Measurements from ENCODE around the gene TBKBP1. TPM values are rescaled to one million over a fixed set of nuclear protein-coding genes. Genes with fewer than 3 reads are reported as not detected.
A peak's percentile ranks its signal among the peaks of the same experiment; 100 is the strongest.

TBKBP1 gene
- total RNA-seq, 2 experiments from 2014 or later = 8.0 to 8.9 TPM

GRCh38 chr17:47695429-47696376 lies 1.7 kb downstream of the TBKBP1 start:
- H3K27me3 Mint-ChIP-seq = peaks cover 6% of the 10 kb centered on the region
- H3K27ac Mint-ChIP-seq = no peak overlapping the region
- H3K4me1 Mint-ChIP-seq = peaks cover 30% of the 10 kb centered on the region
- no peaks in the 10 kb centered on the region for H3K9me3 Mint-ChIP-seq
- DNase-seq (peak; percentile 35), ATAC-seq (ENCODE audit: low read depth) (no peak)
- POLR2A ChIA-PET = interaction anchor here (0.6 to 3.9 kb wide), 3 partner anchors 37 to 216 kb away, joined by 3 to 19 read pairs (median 4); partner anchors contain the start of gene TBX21
- peak overlapping the region; percentile 87 for H3K4me3 Mint-ChIP-seq
- H3K36me3 Mint-ChIP-seq = no peaks in the 10 kb centered on the region

- peaks cover 37% of the 10 kb centered on the region for H3K4me1 Mint-ChIP-seq
- no peak for ATAC-seq (ENCODE audit: low read depth)
- no peaks in the 10 kb centered on the region for H3K36me3 Mint-ChIP-seq
- DNase-seq = peak; percentile 40
- H3K4me3 Mint-ChIP-seq = no peak overlapping the region
- POLR2A ChIA-PET = interaction anchor here (0.7 to 1.3 kb wide), 4 partner anchors 36 to 41 kb away, joined by 3 to 7 read pairs (median 4); partner anchors contain the start of gene TBX21
- peaks cover 6% of the 10 kb centered on the region for H3K27me3 Mint-ChIP-seq
- peak overlapping the region; percentile 28 for H3K27ac Mint-ChIP-seq
- no peaks in the 10 kb centered on the region for H3K9me3 Mint-ChIP-seq
Observed at GRCh38 chr17:47696717-47697642, 3.0 kb downstream of the TBKBP1 start.

GRCh38 chr17:47697906-47698711 lies 4.1 kb downstream of the TBKBP1 start:
- ATAC-seq (ENCODE audit: low read depth) (no peak), DNase-seq (peak; percentile 33)
- Mint-ChIP-seq H3K9me3 (no peaks in the 10 kb centered on the region), H3K27ac (no peak overlapping the region), H3K4me1 (peaks cover 34% of the 10 kb centered on the region), H3K36me3 (no peaks in the 10 kb centered on the region), H3K4me3 (no peak overlapping the region), H3K27me3 (peaks cover 3% of the 10 kb centered on the region)
- POLR2A ChIA-PET = interaction anchor here (0.7 to 1.5 kb wide), 4 partner anchors 10 to 49 kb away, joined by 3 to 7 read pairs (median 3); partner anchors contain the start of genes KPNB1 and TBX21

- peak overlapping the region; percentile 46 for H3K27ac Mint-ChIP-seq
- H3K4me3 Mint-ChIP-seq = no peak overlapping the region
Observed at GRCh38 chr17:47698749-47699535, 5.0 kb downstream of the TBKBP1 start.

GRCh38 chr17:47699536-47699840 lies 5.5 kb downstream of the TBKBP1 start:
- Mint-ChIP-seq H3K36me3 (no peaks in the 10 kb centered on the region), H3K4me1 (peaks cover 43% of the 10 kb centered on the region), H3K27me3 (peaks cover 3% of the 10 kb centered on the region), H3K27ac (peak overlapping the region; percentile 78), H3K4me3 (no peak overlapping the region), H3K9me3 (no peaks in the 10 kb centered on the region)
- POLR2A ChIA-PET = interaction anchor here (0.8 to 1.5 kb wide), 7 partner anchors 20 to 36 kb away, joined by 3 to 12 read pairs (median 4); partner anchors contain the start of gene TBX21
- no peak for ATAC-seq (ENCODE audit: low read depth)
- DNase-seq = no peak

More at GRCh38 chr17:47698749-47699535, 5.0 kb downstream of the TBKBP1 start:
- Mint-ChIP-seq H3K27me3 (peaks cover 3% of the 10 kb centered on the region), H3K9me3 (no peaks in the 10 kb centered on the region), H3K36me3 (no peaks in the 10 kb centered on the region), H3K4me1 (peaks cover 38% of the 10 kb centered on the region)
- POLR2A ChIA-PET = interaction anchor here (0.8 to 1.5 kb wide), 8 partner anchors 21 to 35 kb away, joined by 3 to 12 read pairs (median 4); partner anchors contain the start of gene TBX21
- peak; percentile 85 for DNase-seq
- peak; percentile 32 for ATAC-seq (ENCODE audit: low read depth)

GRCh38 chr17:47700471-47701449 lies 6.8 kb downstream of the TBKBP1 start:
- peak; percentile 43 for ATAC-seq (ENCODE audit: low read depth)
- POLR2A ChIA-PET = interaction anchor here (0.7 to 2.8 kb wide), 10 partner anchors 14 to 98 kb away, joined by 3 to 30 read pairs (median 4); partner anchors contain the start of genes KPNB1 and TBX21
- Mint-ChIP-seq H3K9me3 (no peaks in the 10 kb centered on the region), H3K4me1 (peaks cover 52% of the 10 kb centered on the region), H3K36me3 (no peaks in the 10 kb centered on the region), H3K4me3 (peak overlapping the region; percentile 37), H3K27ac (peak overlapping the region; percentile 81), H3K27me3 (no peaks in the 10 kb centered on the region)
- DNase-seq = peak; percentile 55

GRCh38 chr17:47701608-47702007 lies 7.6 kb downstream of the TBKBP1 start:
- Mint-ChIP-seq H3K36me3 (no peaks in the 10 kb centered on the region), H3K4me3 (peak overlapping the region; percentile 37), H3K4me1 (peaks cover 60% of the 10 kb centered on the region), H3K9me3 (no peaks in the 10 kb centered on the region), H3K27ac (peak overlapping the region; percentile 81), H3K27me3 (no peaks in the 10 kb centered on the region)
- DNase-seq (peak; percentile 37), ATAC-seq (ENCODE audit: low read depth) (no peak)
- POLR2A ChIA-PET = interaction anchor here (1.0 to 2.8 kb wide), 6 partner anchors 13 to 97 kb away, joined by 3 to 30 read pairs (median 6); partner anchors contain the start of gene TBX21

GRCh38 chr17:47702391-47702995 lies 8.5 kb downstream of the TBKBP1 start:
- peak; percentile 36 for DNase-seq
- Mint-ChIP-seq H3K27ac (peak overlapping the region; percentile 81), H3K4me3 (peak overlapping the region; percentile 38), H3K4me1 (peaks cover 68% of the 10 kb centered on the region), H3K36me3 (no peaks in the 10 kb centered on the region), H3K27me3 (no peaks in the 10 kb centered on the region), H3K9me3 (no peaks in the 10 kb centered on the region)
- ATAC-seq (ENCODE audit: low read depth) = no peak
- POLR2A ChIA-PET = interaction anchor here (1.0 to 2.8 kb wide), 4 partner anchors 16 to 33 kb away, joined by 3 to 30 read pairs (median 16); partner anchors contain the start of gene TBX21

GRCh38 chr17:47703191-47703591 lies 9.2 kb downstream of the TBKBP1 start:
- H3K4me3 Mint-ChIP-seq = peak overlapping the region; percentile 72
- H3K4me1 Mint-ChIP-seq = peaks cover 70% of the 10 kb centered on the region
- ATAC-seq (ENCODE audit: low read depth) (peak; percentile 33), DNase-seq (peak; percentile 74)
- H3K9me3 Mint-ChIP-seq = no peaks in the 10 kb centered on the region
- H3K27me3 Mint-ChIP-seq = no peaks in the 10 kb centered on the region
- peak overlapping the region; percentile 82 for H3K27ac Mint-ChIP-seq
- POLR2A ChIA-PET = interaction anchor here (1.0 to 2.8 kb wide), 3 partner anchors 18 to 32 kb away, joined by 3 to 8 read pairs (median 4); no protein-coding TSS in a partner anchor
- H3K36me3 Mint-ChIP-seq = no peaks in the 10 kb centered on the region

GRCh38 chr17:47703671-47704070 lies 9.7 kb downstream of the TBKBP1 start:
- H3K36me3 Mint-ChIP-seq = no peaks in the 10 kb centered on the region
- no peaks in the 10 kb centered on the region for H3K27me3 Mint-ChIP-seq

More at GRCh38 chr17:47703671-47704070, 9.7 kb downstream of the TBKBP1 start:
- no peak for ATAC-seq (ENCODE audit: low read depth)
- POLR2A ChIA-PET = interaction anchor here (1.1 to 2.8 kb wide), 4 partner anchors 15 to 29 kb away, joined by 3 to 19 read pairs (median 4); partner anchors contain the start of gene TBX21
- Mint-ChIP-seq H3K27ac (peak overlapping the region; percentile 82), H3K4me3 (peak overlapping the region; percentile 72), H3K9me3 (no peaks in the 10 kb centered on the region), H3K4me1 (peaks cover 70% of the 10 kb centered on the region)
- no peak for DNase-seq
